ENCODE results near the gene CAMSAP2.

- TF ChIP-seq CTCF (conservative IDR thresholded peaks at IDR 0.05; ENCODE audit: low read length): no peak
- no peak for TF ChIP-seq EZH2phosphoT487 (IDR thresholded peaks at IDR 0.05; ENCODE audit: borderline replicate concordance)
Measured at GRCh38 chr1:200819726-200820125, 81.0 kb downstream of the CAMSAP2 start.

Measured in Loucy (cell line).